PC-3 (cell line): ENCODE data around the gene ANTXR1. TPM values are rescaled to one million over a fixed set of nuclear protein-coding genes. Genes with fewer than 3 reads are reported as not detected.

Experiments used
- ATAC-seq: fragments of 200-7000 bp; cut with Tn5 transposase; 2 replicates; pipeline ENCODE4 v1.9.1; 2020; ENCODE audit warnings: mild to moderate bottlenecking, moderate library complexity
- BruUV-seq: library from RNA; stranded (reverse); fragments of 400-500 nt; replicated peaks from 2 replicates; lab custom pipeline; 2021; lab: Mats Ljungman, UMichigan
- CTCF ChIA-PET: fragments of 300-600 bp; sonication (Branson Sonifier 250); formaldehyde crosslinking; loops from one replicate; lab custom pipeline; 2022; ENCODE audit warnings: antibody characterized with exemption; lab: Charles Lee
- POLR2A ChIA-PET: fragments of 300-600 bp; sonication (Branson Sonifier 250); formaldehyde crosslinking; loops from one replicate; lab custom pipeline; 2022; ENCODE audit warnings: antibody characterized with exemption; ENCODE audit not compliant: unreplicated experiment; lab: Charles Lee
- DNase-seq: peaks from one replicate; pipeline ENCODE4 v3.0.0-alpha.2; 2015
- H2AFZ ChIP-seq: fragments of 300-600 bp; sonication (generic); 2 replicates; pipeline ENCODE4 v1.6.0; 2016; ENCODE audit warnings: antibody characterized with exemption, low read length
- H3F3A ChIP-seq: fragments of 300-600 bp; sonication (generic); one replicate; pipeline ENCODE4 v1.6.0; 2017; ENCODE audit warnings: antibody characterized with exemption, low read length, control low read depth, mild to moderate bottlenecking; ENCODE audit not compliant: unreplicated experiment
- H3K27ac ChIP-seq: fragments of 300-600 bp; sonication (generic); 2 replicates; pipeline ENCODE4 v1.5.1; 2016; ENCODE audit warnings: mild to moderate bottlenecking, low read length
- H3K27me3 ChIP-seq: fragments of 300-600 bp; sonication (generic); 2 replicates; pipeline ENCODE4 v1.6.1; 2016; ENCODE audit warnings: low read length, mixed read lengths
- H3K36me3 ChIP-seq: fragments of 300-600 bp; sonication (generic); 2 replicates; pipeline ENCODE4 v1.6.1; 2016; ENCODE audit warnings: low read depth, mixed run types, low read length, mixed read lengths
- H3K4me1 ChIP-seq: fragments of 300-600 bp; sonication (generic); 2 replicates; pipeline ENCODE4 v1.5.1; 2016; ENCODE audit warnings: low read length; ENCODE audit not compliant: insufficient read depth
- H3K4me2 ChIP-seq: fragments of 300-600 bp; sonication (generic); 2 replicates; pipeline ENCODE4 v1.6.0; 2016; ENCODE audit warnings: low read length
- H3K4me3 ChIP-seq: fragments of 300-600 bp; sonication (generic); 2 replicates; pipeline ENCODE4 v1.5.1; 2016; ENCODE audit warnings: mild to moderate bottlenecking, low read length, mixed read lengths
- H3K79me2 ChIP-seq: fragments of 300-600 bp; sonication (generic); 2 replicates; pipeline ENCODE4 v1.6.1; 2017; ENCODE audit warnings: low read length, mixed read lengths
- H3K9ac ChIP-seq: fragments of 300-600 bp; sonication (generic); 2 replicates; pipeline ENCODE4 v1.6.0; 2016; ENCODE audit warnings: mild to moderate bottlenecking, low read length
- H3K9me2 ChIP-seq: fragments of 300-600 bp; sonication (generic); replicated peaks from 2 replicates; pipeline ENCODE4 v1.6.1; 2016; ENCODE audit warnings: mixed run types, low read length, mixed read lengths
- H3K9me3 ChIP-seq: fragments of 300-600 bp; sonication (generic); 2 replicates; pipeline ENCODE4 v1.6.1; 2016; ENCODE audit warnings: low read length, mixed read lengths
- H4K20me1 ChIP-seq: fragments of 300-600 bp; sonication (generic); 2 replicates; pipeline ENCODE4 v1.6.1; 2016; ENCODE audit warnings: low read length, mixed read lengths
- CTCF ChIP-seq: fragments of 300-600 bp; sonication (generic); conservative IDR thresholded peaks from 2 replicates; pipeline ENCODE4 v1.5.1; 2017; ENCODE audit warnings: antibody characterized with exemption, low read depth, mild to moderate bottlenecking, low read length
- EZH2 ChIP-seq: fragments of 300-600 bp; sonication (generic); IDR thresholded peaks from one replicate; pipeline ENCODE4 v1.6.1; 2017; ENCODE audit warnings: antibody characterized with exemption, mild to moderate bottlenecking, low read length; ENCODE audit not compliant: unreplicated experiment
- EZH2phosphoT487 ChIP-seq: fragments of 300-600 bp; sonication (generic); IDR thresholded peaks from 2 replicates; pipeline ENCODE4 v1.6.1; 2018; ENCODE audit warnings: mild to moderate bottlenecking, antibody characterized with exemption, low read length, borderline replicate concordance
- intact Hi-C: fragments of 100-400 bp; cut with micrococcal nuclease; formaldehyde crosslinking; loops from 2 replicates; pipeline ENCODE4 v1.9.0; 2023
- total RNA-seq: library from RNA; depleted of rRNA; stranded (reverse); fragments of >200 nt; gene quantifications from 2 replicates; pipeline ENCODE4 v1.2.3, GENCODE V29; 2014

Gene ANTXR1
- total RNA-seq, 1 experiment from 2014 or later = 31.2 TPM

- Histone ChIP-seq H3K4me1 (no peaks in the 10 kb centered on the region), H3K9me2 (no peaks in the 10 kb centered on the region), H3K9ac (no peak overlapping the region), H3K9me3 (no peaks in the 10 kb centered on the region), H4K20me1 (no peaks in the 10 kb centered on the region), H3K4me3 (no peak overlapping the region), H3K27ac (no peak overlapping the region), H3K27me3 (no peaks in the 10 kb centered on the region), H3K4me2 (no peak overlapping the region), H3K36me3 (no peaks in the 10 kb centered on the region), H3K79me2 (no peaks in the 10 kb centered on the region), H3F3A (no peaks in the 10 kb centered on the region), H2AFZ (no peak overlapping the region)
- no peak for TF ChIP-seq EZH2phosphoT487
- TF ChIP-seq EZH2 = no peak
- TF ChIP-seq CTCF = no peak
- ChIA-PET POLR2A (no interaction called here), CTCF (interaction anchor here (0.6 kb wide), 1 partner anchor 174 kb away, joined by 5 read pairs; no protein-coding TSS in a partner anchor)
- intact Hi-C loops = loop anchor here (5.0 kb wide), 1 partner anchor 339 kb away; no protein-coding TSS in a partner anchor
- no TSS peak for BruUV-seq
- no peak for ATAC-seq
- DNase-seq = no peak
Observed at GRCh38 chr2:69175790-69176715, 163.1 kb downstream of the ANTXR1 start.

- POLR2A ChIA-PET = no interaction called here
- H3K27ac ChIP-seq = no peak overlapping the region
- ATAC-seq (no peak), DNase-seq (no peak)
- H3F3A ChIP-seq = no peaks in the 10 kb centered on the region
- H3K4me1 ChIP-seq = no peaks in the 10 kb centered on the region
- no peak overlapping the region for H3K9ac ChIP-seq
- no peaks in the 10 kb centered on the region for H3K79me2 ChIP-seq
- H3K4me3 ChIP-seq = no peak overlapping the region
- CTCF ChIA-PET = no interaction called here
- H3K4me2 ChIP-seq = no peak overlapping the region
- no peaks in the 10 kb centered on the region for H3K9me3 ChIP-seq
- no peaks in the 10 kb centered on the region for H3K36me3 ChIP-seq
- no peaks in the 10 kb centered on the region for H4K20me1 ChIP-seq
- no peaks in the 10 kb centered on the region for H3K27me3 ChIP-seq
- intact Hi-C loops = loop anchor here (5.0 kb wide), 1 partner anchor 340 kb away; no protein-coding TSS in a partner anchor
- H3K9me2 ChIP-seq = no peaks in the 10 kb centered on the region
- no TSS peak for BruUV-seq
- TF ChIP-seq EZH2 = no peak
- no peak for TF ChIP-seq CTCF
- no peak for TF ChIP-seq EZH2phosphoT487
- H2AFZ ChIP-seq = no peak overlapping the region
Observed at GRCh38 chr2:69177063-69177771, 164.2 kb downstream of the ANTXR1 start.
